ENCODE data around the gene EYS.

Gene EYS

GRCh38 chr6:64326939-64327338 lies 1380.1 kb downstream of the EYS start:
- no peak overlapping the region for H3K4me3 ChIP-seq (ENCODE audit: low read length)
- TF ChIP-seq ZNF274 (IDR thresholded peaks at IDR 0.05; ENCODE audit: low read depth, low read length): no peak

GRCh38 chr6:64325093-64325492 lies 1381.9 kb downstream of the EYS start:
- H3K4me3 ChIP-seq (ENCODE audit: low read length): no peak overlapping the region
- TF ChIP-seq ZNF274 (IDR thresholded peaks at IDR 0.05; ENCODE audit: low read depth, low read length): no peak

DNA sequence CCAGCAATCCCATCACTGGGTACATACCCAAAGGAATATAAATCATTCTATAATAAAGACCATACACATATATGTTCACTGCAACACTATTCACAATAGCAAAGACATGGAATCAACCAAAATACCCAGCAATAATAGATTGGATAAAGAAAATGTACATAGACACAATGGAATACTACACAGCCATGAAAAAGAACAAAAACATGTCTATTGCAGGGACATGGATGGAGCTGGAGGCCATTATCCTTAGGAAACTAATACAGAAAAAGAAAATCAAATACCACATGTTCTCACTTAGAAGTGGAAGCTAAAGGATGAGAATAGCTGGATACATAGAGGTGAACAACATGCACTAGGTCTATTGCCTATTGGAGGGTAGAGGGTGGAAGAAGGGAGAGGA lies 1396.8 kb downstream of the EYS start:
- no peak for TF ChIP-seq ZNF274 (IDR thresholded peaks at IDR 0.05; ENCODE audit: low read depth, low read length)
- H3K4me3 ChIP-seq (ENCODE audit: low read length): no peak overlapping the region

- no peak overlapping the region for H3K4me3 ChIP-seq (ENCODE audit: low read length)
- no peak for TF ChIP-seq ZNF274 (IDR thresholded peaks at IDR 0.05; ENCODE audit: low read depth, low read length)
These were observed 1405.5 kb downstream of the EYS start for GRCh38 chr6:64301307-64302236.

DNA sequence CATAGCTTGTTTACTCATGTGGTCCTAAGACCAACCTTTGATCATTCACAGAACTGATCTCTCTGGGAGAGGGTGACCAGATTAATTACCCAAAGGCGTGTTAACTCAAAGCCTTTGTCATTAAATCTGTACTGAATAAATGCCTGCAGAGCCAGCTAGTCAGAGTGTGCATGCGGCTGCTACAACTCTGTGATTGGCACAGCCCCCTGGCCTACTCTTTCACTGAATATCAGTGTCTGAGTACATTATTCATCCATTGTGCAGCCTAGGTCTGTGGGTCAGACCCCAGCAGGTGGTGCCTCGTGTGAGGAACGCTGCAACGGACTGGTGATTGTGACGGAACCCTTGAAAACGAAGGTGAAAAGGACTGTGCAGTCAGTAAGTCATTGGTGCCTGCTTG lies 1407.8 kb downstream of the EYS start:
- TF ChIP-seq ZNF274 (IDR thresholded peaks at IDR 0.05; ENCODE audit: low read depth, low read length): no peak
- no peak overlapping the region for H3K4me3 ChIP-seq (ENCODE audit: low read length)

DNA sequence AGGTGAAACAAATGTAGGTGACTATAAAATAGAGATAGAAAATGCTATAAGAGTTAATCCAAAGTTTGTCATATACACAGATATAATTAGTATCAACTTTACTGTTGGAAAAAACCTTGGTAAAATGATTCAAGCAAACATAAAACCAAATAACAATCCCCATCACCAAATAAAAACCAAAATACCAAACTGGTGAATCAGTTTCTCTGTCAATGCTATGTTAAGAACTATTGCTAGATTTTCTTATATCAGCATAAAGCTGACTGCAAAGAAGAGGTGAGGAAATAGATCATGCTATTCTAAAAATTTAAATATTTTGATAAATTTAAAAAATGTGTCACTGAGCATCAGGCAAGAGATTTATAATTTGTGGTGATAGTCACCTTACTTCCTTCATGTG lies 1413.0 kb downstream of the EYS start:
- TF ChIP-seq ZNF274 (IDR thresholded peaks at IDR 0.05; ENCODE audit: low read depth, low read length): no peak
- H3K4me3 ChIP-seq (ENCODE audit: low read length): no peak overlapping the region

- no peak overlapping the region for H3K4me3 ChIP-seq (ENCODE audit: low read length)
- TF ChIP-seq ZNF274 (IDR thresholded peaks at IDR 0.05; ENCODE audit: low read depth, low read length): no peak
These were observed 1413.7 kb downstream of the EYS start for GRCh38 chr6:64293298-64293697.

DNA sequence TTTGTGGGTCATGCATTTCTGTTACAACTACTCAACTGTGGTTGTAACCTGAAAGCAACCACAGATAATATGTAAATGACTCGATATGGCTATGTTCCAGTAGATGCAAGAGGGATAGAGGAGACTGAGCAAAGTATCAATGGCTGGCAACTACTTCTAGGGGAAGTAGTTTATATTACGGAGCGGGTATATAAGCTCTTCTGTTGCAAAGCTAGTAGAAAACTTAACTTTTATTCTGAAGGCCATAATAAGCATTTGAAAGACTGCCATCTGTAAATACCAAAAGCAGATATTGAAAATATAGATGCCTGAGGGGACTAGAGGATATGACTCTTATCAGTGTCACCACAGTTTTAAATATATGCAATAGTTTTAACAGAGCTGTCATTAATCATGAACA lies 1416.2 kb downstream of the EYS start:
- no peak overlapping the region for H3K4me3 ChIP-seq (ENCODE audit: low read length)

GRCh38 chr6:64289931-64290330 lies 1417.1 kb downstream of the EYS start:
- no peak overlapping the region for H3K4me3 ChIP-seq (ENCODE audit: low read length)
- TF ChIP-seq ZNF274 (IDR thresholded peaks at IDR 0.05; ENCODE audit: low read depth, low read length): no peak

More for the DNA sequence above, 1416.2 kb downstream of the EYS start:
- TF ChIP-seq ZNF274 (IDR thresholded peaks at IDR 0.05; ENCODE audit: low read depth, low read length): no peak

- no peak for TF ChIP-seq ZNF274 (IDR thresholded peaks at IDR 0.05; ENCODE audit: low read depth, low read length)
- H3K4me3 ChIP-seq (ENCODE audit: low read length): no peak overlapping the region
These were observed 1418.7 kb downstream of the EYS start for GRCh38 chr6:64288351-64288750.

- TF ChIP-seq ZNF274 (IDR thresholded peaks at IDR 0.05; ENCODE audit: low read depth, low read length): no peak
- H3K4me3 ChIP-seq (ENCODE audit: low read length): no peak overlapping the region
These were observed 1425.9 kb downstream of the EYS start for GRCh38 chr6:64281167-64281566.

GRCh38 chr6:64280569-64280968 lies 1426.5 kb downstream of the EYS start:
- no peak overlapping the region for H3K4me3 ChIP-seq (ENCODE audit: low read length)
- TF ChIP-seq ZNF274 (IDR thresholded peaks at IDR 0.05; ENCODE audit: low read depth, low read length): no peak

GRCh38 chr6:64270083-64270482 lies 1436.9 kb downstream of the EYS start:
- no peak overlapping the region for H3K4me3 ChIP-seq (ENCODE audit: low read length)
- no peak for TF ChIP-seq ZNF274 (IDR thresholded peaks at IDR 0.05; ENCODE audit: low read depth, low read length)

GRCh38 chr6:64266351-64266821 lies 1440.6 kb downstream of the EYS start:
- TF ChIP-seq ZNF274 (IDR thresholded peaks at IDR 0.05; ENCODE audit: low read depth, low read length): no peak
- no peak overlapping the region for H3K4me3 ChIP-seq (ENCODE audit: low read length)

DNA sequence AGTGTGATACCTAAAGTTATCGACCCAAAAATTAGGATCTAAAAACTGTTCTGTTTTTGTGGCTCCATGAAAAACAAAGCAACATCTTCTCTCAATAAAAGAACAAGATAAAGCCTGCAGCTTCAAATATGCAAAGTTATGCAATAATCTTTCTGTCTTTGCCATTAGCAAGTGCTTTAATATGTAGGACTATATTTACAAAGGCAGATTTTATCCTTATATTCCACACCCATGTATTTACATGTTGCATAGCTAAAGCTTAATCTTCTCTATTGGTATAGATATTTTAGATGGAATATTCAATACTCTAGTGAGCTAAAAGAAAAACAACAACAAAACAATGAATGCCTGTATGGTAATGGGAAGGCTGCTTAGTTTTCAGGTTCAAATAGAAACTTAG lies 1443.2 kb downstream of the EYS start:
- no peak overlapping the region for H3K4me3 ChIP-seq (ENCODE audit: low read length)
- TF ChIP-seq ZNF274 (IDR thresholded peaks at IDR 0.05; ENCODE audit: low read depth, low read length): no peak
